Activated CD4-positive, alpha-beta T cell treated with anti-CD3 and anti-CD28 coated beads, Interleukin-2, amount 10 ng/mL, durations not matched to agents 7 days and 5 days (primary cell): Measurements from ENCODE around the gene PRKCZ. TPM values are rescaled to one million over a fixed set of nuclear protein-coding genes. Genes with fewer than 3 reads are reported as not detected.

Source experiments
- CTCF ChIA-PET: fragments of 350-600 bp; sonication (Branson Sonifier 250); formaldehyde crosslinking; loops from one replicate; lab custom pipeline; 2021; ENCODE audit warnings: antibody characterized with exemption; lab: Charles Lee
- POLR2A ChIA-PET: fragments of 350-600 bp; sonication (Branson Sonifier 250); formaldehyde crosslinking; loops from one replicate; lab custom pipeline; 2021; ENCODE audit warnings: antibody characterized with exemption; lab: Charles Lee
- DNase-seq: peaks from one replicate; pipeline ENCODE4 v3.0.0-alpha.2; 2020
- H3K27ac Mint-ChIP-seq: one replicate; pipeline ENCODE4 v1.8.0; 2021; ENCODE audit warnings: mild to moderate bottlenecking, moderate library complexity, mixed read lengths
- H3K27me3 Mint-ChIP-seq: one replicate; pipeline ENCODE4 v1.8.0; 2021; ENCODE audit warnings: mixed read lengths
- H3K36me3 Mint-ChIP-seq: one replicate; pipeline ENCODE4 v1.8.0; 2021; ENCODE audit warnings: low read depth, mixed read lengths
- H3K4me1 Mint-ChIP-seq: one replicate; pipeline ENCODE4 v1.8.0; 2021; ENCODE audit warnings: mixed read lengths
- H3K4me3 Mint-ChIP-seq: one replicate; pipeline ENCODE4 v1.8.0; 2021; ENCODE audit warnings: mild to moderate bottlenecking, moderate library complexity, mixed read lengths
- H3K9me3 Mint-ChIP-seq: one replicate; pipeline ENCODE4 v1.8.0; 2021; ENCODE audit warnings: mixed read lengths
- total RNA-seq, 2 experiments: library from RNA; stranded (reverse); gene quantifications; one replicate each; pipeline ENCODE4 v1.2.3, GENCODE V29; 2021

The PRKCZ gene
- total RNA-seq, 2 experiments from 2014 or later = 5.1 to 5.6 TPM

DNA sequence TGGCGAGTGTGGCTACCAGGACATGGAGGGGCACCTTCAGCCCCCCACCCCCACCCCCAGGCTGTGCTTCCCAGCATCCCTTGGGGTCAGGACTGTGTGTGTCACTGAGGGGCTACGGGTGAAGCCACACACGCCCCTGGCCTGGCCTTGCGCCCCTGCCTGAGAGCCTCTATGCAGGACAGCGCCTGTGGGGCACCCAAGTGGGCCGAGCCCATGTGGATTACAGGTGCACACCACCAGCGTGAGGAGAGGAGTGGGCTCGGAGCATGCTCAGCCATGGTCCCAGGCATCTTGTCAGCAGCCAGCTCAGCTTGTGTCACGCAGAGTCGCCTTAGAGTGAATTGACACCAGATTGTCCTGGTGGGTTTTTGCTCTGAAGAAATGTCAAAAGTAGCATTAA is 116.5 kb downstream of the PRKCZ start:
- Mint-ChIP-seq H3K27me3 (no peaks in the 10 kb centered on the region), H3K9me3 (peaks cover 4% of the 10 kb centered on the region), H3K27ac (no peak overlapping the region), H3K4me1 (peaks cover 6% of the 10 kb centered on the region), H3K4me3 (no peak overlapping the region), H3K36me3 (no peaks in the 10 kb centered on the region)
- DNase-seq = no peak
- POLR2A ChIA-PET = no interaction called here
- CTCF ChIA-PET = no interaction called here

DNA sequence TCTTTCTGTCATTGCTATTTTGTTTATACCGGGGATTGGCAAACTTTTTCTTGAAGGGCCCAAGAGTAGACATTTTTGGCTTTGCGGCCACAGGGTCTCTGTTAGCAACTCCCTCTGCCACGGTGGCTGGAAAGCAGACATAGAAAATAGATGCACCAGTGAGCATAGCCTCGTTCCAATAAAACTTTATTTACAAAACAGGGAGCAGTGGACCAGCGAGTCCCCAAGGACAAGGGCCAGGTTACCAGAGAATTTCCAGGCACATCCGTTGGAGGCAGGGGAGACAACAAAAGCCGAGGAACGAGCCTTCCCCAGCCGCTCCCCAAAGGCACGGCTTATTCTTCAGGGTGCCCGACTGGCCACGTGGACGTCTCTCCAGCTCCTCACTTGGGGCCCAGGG is 117.9 kb downstream of the PRKCZ start:
- H3K4me1 Mint-ChIP-seq = no peaks in the 10 kb centered on the region
- no peak for DNase-seq
- ChIA-PET POLR2A (no interaction called here), CTCF (no interaction called here)
- peaks cover 4% of the 10 kb centered on the region for H3K9me3 Mint-ChIP-seq
- H3K27ac Mint-ChIP-seq = no peak overlapping the region
- no peak overlapping the region for H3K4me3 Mint-ChIP-seq
- H3K27me3 Mint-ChIP-seq = no peaks in the 10 kb centered on the region
- no peaks in the 10 kb centered on the region for H3K36me3 Mint-ChIP-seq

DNA sequence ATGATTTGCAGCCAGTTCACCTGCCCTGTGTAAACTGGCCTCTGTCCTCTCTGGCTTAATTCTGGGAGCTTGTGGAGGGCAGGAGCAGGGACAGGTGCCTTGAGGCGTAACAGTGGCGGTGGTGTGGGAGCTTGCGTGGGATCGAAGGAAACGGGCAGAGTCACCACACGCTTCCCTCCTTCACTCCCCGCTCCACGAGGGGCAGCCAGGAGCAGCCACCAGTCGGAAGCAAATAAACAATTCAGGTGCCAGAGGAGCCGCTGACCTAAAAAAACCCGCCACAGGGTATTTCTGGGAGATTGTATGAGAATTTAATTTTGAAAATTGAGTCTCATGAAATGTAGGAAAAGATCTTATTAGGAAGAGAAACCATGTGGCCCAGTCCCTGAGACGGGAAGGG is 118.3 kb downstream of the PRKCZ start:
- Mint-ChIP-seq H3K27me3 (no peaks in the 10 kb centered on the region), H3K36me3 (no peaks in the 10 kb centered on the region), H3K27ac (no peak overlapping the region), H3K9me3 (peaks cover 4% of the 10 kb centered on the region), H3K4me3 (no peak overlapping the region), H3K4me1 (no peaks in the 10 kb centered on the region)
- CTCF ChIA-PET = no interaction called here
- DNase-seq = no peak
- POLR2A ChIA-PET = no interaction called here

DNA sequence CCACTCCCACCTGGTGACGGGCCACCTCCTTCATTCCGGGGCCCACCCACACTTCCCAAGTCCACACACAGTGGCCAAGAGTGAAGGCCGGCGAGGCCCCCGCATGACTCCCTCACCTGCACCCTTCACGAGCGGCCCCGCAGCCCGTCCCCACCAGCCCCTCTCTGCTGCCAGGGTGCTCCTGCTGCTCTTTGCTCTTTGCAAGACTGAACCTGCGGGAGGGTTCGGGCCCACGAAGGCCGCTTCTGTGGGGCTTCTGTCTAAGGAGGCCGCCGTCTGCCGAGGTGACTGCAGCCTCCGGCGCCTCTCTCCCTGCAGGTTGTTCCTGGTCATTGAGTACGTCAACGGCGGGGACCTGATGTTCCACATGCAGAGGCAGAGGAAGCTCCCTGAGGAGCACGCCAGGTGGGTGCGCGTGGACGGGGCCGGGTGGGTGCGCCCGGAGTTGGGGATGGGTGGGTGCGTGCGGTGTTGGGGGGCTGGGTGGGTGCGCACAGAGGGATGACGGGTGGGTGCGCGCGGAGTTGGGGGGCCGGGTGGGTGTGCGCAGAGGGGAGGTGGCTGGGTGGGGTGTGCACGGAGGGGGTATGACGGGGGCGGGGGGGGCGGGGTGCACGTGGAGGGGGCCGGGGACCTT is 119.1 kb downstream of the PRKCZ start:
- H3K4me1 Mint-ChIP-seq = no peaks in the 10 kb centered on the region
- H3K27me3 Mint-ChIP-seq = no peaks in the 10 kb centered on the region
- DNase-seq = no peak
- POLR2A ChIA-PET = no interaction called here
- CTCF ChIA-PET = no interaction called here
- H3K36me3 Mint-ChIP-seq = no peaks in the 10 kb centered on the region
- no peak overlapping the region for H3K4me3 Mint-ChIP-seq
- H3K27ac Mint-ChIP-seq = no peak overlapping the region
- peaks cover 4% of the 10 kb centered on the region for H3K9me3 Mint-ChIP-seq

DNA sequence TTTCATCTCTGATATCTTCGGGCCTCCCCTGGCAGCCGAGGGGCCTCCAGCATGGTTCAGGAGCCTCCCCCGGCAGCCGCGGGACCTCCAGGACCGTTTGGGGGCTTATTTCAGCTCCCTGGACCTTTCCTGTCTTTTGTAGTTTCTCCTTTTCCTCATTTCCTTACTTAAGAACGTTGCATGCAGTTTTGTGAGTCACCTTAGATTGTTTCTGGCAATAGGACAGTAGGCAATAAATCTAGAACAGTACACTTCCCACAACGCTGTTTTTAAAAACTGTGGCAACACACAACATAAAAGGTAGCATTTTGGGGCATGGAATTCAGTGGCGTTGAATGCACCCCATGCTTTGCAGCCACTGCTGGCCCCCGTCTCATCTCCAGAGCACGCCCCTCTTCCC is 120.0 kb downstream of the PRKCZ start:
- ChIA-PET POLR2A (no interaction called here), CTCF (no interaction called here)
- Mint-ChIP-seq H3K36me3 (no peaks in the 10 kb centered on the region), H3K4me1 (peaks cover 2% of the 10 kb centered on the region), H3K27me3 (no peaks in the 10 kb centered on the region), H3K27ac (no peak overlapping the region), H3K4me3 (no peak overlapping the region), H3K9me3 (no peaks in the 10 kb centered on the region)
- no peak for DNase-seq

DNA sequence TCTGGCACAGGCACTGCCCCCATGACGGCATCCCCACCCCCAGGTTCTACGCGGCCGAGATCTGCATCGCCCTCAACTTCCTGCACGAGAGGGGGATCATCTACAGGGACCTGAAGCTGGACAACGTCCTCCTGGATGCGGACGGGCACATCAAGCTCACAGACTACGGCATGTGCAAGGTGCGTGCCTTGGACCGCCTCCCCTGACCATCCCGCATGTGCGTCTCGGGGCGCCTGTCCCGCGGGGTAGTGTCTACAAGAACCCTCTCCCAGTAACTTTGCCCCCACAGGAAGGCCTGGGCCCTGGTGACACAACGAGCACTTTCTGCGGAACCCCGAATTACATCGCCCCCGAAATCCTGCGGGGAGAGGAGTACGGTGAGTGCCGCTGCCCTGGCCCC is 121.8 kb downstream of the PRKCZ start:
- CTCF ChIA-PET = no interaction called here
- DNase-seq = no peak
- POLR2A ChIA-PET = no interaction called here
- Mint-ChIP-seq H3K4me1 (peaks cover 2% of the 10 kb centered on the region), H3K27me3 (no peaks in the 10 kb centered on the region), H3K36me3 (no peaks in the 10 kb centered on the region), H3K9me3 (no peaks in the 10 kb centered on the region), H3K27ac (no peak overlapping the region), H3K4me3 (no peak overlapping the region)

DNA sequence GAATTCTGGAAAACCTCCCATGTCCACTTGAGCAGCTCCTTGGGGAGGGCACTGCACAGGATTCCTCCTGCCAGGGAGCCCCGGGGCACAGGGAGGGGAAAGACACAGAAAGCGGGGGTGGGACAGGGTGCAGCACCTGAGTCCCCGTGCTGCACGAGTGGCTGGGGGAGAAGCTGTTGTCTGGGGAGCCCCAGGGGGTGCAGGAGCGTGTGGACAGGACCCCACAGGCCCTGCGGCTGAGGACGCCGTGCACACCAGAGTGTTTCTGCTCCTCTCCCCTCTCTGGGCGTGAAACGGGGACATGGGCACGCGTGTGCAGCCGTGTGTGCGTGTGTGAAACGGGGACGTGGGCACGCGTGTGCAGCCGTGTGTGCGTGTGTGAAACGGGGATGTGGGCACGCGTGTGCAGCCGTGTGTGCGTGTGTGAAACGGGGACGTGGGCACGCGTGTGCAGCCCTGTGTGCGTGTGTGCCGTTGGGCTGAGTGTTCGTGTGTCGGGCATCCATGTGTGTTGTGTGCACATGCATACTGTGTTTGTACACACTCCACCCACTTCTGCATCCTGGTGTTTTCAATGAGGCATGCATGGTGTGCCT is 122.4 kb downstream of the PRKCZ start:
- no peaks in the 10 kb centered on the region for H3K36me3 Mint-ChIP-seq
- H3K4me1 Mint-ChIP-seq = peaks cover 2% of the 10 kb centered on the region
- ChIA-PET POLR2A (no interaction called here), CTCF (interaction anchor here (2.9 kb wide), 1 partner anchor 8 kb away, joined by 13 read pairs; no protein-coding TSS in a partner anchor)
- H3K4me3 Mint-ChIP-seq = no peak overlapping the region
- H3K27ac Mint-ChIP-seq = no peak overlapping the region
- no peak for DNase-seq
- H3K9me3 Mint-ChIP-seq = no peaks in the 10 kb centered on the region
- H3K27me3 Mint-ChIP-seq = no peaks in the 10 kb centered on the region

DNA sequence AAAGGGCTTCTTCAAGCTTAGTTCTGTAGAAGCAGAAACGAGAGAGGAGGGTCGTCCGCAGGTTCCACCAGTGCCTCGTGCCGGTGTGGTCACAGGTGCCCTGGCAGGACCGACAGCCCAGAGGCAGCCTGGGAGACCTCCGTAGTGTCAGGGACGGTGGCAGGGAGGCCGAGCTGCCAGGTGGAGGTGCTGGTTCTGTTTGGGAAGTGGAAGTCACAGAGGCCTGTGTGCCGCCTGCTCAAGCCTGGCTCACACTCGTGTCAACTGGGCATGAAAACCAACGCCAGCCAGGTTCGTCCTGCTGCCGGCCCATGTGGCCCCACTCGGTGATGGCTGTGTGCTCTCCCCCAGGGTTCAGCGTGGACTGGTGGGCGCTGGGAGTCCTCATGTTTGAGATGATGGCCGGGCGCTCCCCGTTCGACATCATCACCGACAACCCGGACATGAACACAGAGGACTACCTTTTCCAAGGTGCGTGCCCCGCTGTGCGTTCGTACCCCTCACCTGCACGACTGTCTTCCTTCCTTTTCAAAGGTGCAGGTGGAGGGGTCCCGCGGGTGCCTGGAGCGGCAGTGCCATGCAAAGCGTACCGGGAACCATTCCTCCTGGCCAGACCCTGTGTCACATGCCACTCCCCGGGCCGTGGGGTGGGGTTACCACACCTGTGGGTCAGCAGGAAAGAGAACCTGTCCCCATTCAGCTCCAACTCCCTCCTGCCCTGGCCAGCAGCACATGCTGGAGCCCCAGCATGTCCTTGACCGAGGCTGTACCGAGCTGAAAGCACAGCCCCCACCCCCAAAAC is 123.5 kb downstream of the PRKCZ start:
- DNase-seq = no peak
- no peak overlapping the region for H3K4me3 Mint-ChIP-seq
- CTCF ChIA-PET = interaction anchor here (0.9 to 2.9 kb wide), 10 partner anchors 9 to 197 kb away, joined by 3 to 13 read pairs (median 6); no protein-coding TSS in a partner anchor
- peaks cover 2% of the 10 kb centered on the region for H3K4me1 Mint-ChIP-seq
- POLR2A ChIA-PET = no interaction called here
- no peaks in the 10 kb centered on the region for H3K27me3 Mint-ChIP-seq
- no peaks in the 10 kb centered on the region for H3K9me3 Mint-ChIP-seq
- H3K27ac Mint-ChIP-seq = no peak overlapping the region
- H3K36me3 Mint-ChIP-seq = no peaks in the 10 kb centered on the region

DNA sequence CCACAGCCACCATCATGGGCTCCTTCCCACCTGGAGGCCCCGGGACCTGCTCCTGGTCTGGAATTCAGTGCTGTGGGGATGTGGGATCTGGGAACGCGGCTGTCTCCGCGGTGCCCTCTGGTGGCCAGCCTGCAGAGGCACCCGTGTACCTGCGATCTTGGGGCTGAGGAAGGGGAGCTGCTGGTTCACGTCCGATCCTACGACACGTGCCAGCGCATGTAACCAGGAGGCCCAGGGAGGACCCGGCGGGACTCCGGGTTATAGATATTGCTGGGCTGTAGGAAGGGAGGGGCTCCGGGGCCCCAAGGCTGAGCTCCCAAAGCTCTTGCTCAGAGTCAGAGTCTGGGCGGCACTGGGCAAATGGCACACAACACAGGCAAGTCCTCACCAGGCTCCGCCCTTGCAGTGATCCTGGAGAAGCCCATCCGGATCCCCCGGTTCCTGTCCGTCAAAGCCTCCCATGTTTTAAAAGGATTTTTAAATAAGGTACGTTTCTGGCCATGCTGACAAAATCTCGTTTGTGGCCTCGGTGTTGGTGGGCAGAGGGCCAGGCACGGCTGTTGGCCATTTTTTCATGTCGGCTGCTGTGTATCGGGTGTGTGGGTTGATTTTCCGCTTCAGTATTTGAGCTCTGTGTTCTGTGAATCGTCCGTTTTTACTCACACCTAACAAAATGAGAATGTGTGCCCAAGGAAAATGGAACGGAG is 124.3 kb downstream of the PRKCZ start:
- ChIA-PET POLR2A (no interaction called here), CTCF (interaction anchor here (0.7 to 2.9 kb wide), 13 partner anchors 8 to 196 kb away, joined by 3 to 13 read pairs (median 4); partner anchors contain the start of gene FAAP20)
- H3K27ac Mint-ChIP-seq = no peak overlapping the region
- H3K27me3 Mint-ChIP-seq = no peaks in the 10 kb centered on the region
- peak; percentile 37 for DNase-seq
- no peaks in the 10 kb centered on the region for H3K36me3 Mint-ChIP-seq
- no peaks in the 10 kb centered on the region for H3K9me3 Mint-ChIP-seq
- peaks cover 2% of the 10 kb centered on the region for H3K4me1 Mint-ChIP-seq
- no peak overlapping the region for H3K4me3 Mint-ChIP-seq

DNA sequence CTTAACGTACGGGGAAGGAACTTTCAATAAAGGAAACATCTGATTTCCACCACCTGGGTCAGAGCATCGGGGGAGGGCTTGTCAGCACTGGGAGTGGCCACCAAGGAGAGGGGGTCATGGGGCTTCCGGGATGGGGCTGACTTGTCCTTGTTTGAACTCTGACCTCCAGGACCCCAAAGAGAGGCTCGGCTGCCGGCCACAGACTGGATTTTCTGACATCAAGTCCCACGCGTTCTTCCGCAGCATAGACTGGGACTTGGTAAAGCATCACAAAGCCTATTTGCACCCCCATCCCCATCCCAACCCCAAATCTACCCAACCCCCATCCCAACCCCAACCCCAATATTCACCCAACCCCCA is 124.8 kb downstream of the PRKCZ start:
- no peaks in the 10 kb centered on the region for H3K36me3 Mint-ChIP-seq
- no peaks in the 10 kb centered on the region for H3K27me3 Mint-ChIP-seq
- no peaks in the 10 kb centered on the region for H3K9me3 Mint-ChIP-seq
- H3K27ac Mint-ChIP-seq = no peak overlapping the region
- no peak for DNase-seq
- CTCF ChIA-PET = interaction anchor here (0.7 to 2.9 kb wide), 9 partner anchors 10 to 116 kb away, joined by 3 to 13 read pairs (median 4); partner anchors contain the start of gene FAAP20
- H3K4me1 Mint-ChIP-seq = peaks cover 2% of the 10 kb centered on the region
- POLR2A ChIA-PET = no interaction called here
- no peak overlapping the region for H3K4me3 Mint-ChIP-seq

DNA sequence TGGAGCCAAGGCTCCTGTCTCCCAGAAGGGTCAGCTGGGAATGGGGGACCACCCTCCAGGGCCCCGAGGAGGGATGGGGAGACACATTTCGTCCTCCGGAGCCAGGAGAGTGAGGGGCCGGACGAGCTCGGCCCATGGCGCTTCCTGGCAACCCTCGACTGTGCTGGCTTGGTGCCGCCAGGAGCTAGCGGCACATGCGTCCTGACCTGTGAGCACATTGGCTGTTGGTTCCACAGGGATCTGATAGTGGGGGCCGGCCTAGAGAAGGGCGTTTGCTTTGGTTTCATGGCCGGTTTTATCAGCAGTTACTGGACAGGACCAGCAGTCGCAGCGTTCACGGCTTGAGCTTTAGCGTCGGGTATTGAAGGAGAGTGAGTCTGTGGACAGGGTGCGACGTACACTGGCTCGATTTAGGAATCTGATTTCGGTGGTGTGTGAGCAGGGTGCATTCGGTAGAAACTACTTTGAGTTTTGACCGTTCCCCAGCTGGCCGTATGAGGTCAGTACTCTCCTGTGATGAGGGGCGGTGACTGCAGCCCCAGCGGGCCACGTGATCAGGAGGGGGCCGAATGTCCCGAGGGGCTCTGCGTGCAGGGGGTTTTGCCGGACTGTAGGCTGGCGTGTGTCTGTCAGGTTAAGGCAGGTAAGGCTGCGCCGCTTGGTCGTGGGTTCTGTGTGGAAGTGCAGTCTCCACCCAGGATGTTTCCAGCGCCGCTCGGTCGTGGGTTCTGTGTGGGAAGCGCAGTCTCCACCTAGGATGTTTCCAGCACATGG is 125.7 kb downstream of the PRKCZ start:
- no peaks in the 10 kb centered on the region for H3K27me3 Mint-ChIP-seq
- H3K9me3 Mint-ChIP-seq = no peaks in the 10 kb centered on the region
- peaks cover 2% of the 10 kb centered on the region for H3K4me1 Mint-ChIP-seq
- no peak overlapping the region for H3K4me3 Mint-ChIP-seq
- ChIA-PET CTCF (interaction anchor here (2.1 to 2.9 kb wide), 2 partner anchors 11 to 26 kb away, joined by 10 to 13 read pairs; no protein-coding TSS in a partner anchor), POLR2A (no interaction called here)
- no peaks in the 10 kb centered on the region for H3K36me3 Mint-ChIP-seq
- DNase-seq = no peak
- no peak overlapping the region for H3K27ac Mint-ChIP-seq

DNA sequence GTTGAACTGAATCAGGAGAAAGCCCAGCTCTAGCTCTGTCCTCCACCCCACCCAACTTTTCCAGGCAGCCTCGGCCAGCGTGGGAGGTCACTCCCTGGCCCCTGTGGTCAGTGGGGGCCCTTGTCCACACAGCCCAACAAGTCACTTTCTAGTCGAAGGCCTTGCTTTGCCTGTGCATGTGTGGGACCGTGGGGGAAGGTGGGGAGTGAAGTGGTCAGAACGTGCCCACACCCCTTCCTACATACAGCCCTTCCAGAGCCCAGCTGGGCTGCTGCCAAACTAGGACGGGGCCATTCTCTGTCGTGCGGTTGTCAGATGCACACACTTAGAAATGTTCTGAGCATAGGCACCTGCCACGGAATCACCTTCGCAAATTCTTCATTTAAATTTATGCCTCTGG is 126.4 kb downstream of the PRKCZ start:
- CTCF ChIA-PET = no interaction called here
- POLR2A ChIA-PET = no interaction called here

More for the DNA sequence above, 126.4 kb downstream of the PRKCZ start:
- Mint-ChIP-seq H3K27me3 (no peaks in the 10 kb centered on the region), H3K27ac (no peak overlapping the region), H3K9me3 (no peaks in the 10 kb centered on the region), H3K36me3 (no peaks in the 10 kb centered on the region), H3K4me1 (peaks cover 2% of the 10 kb centered on the region), H3K4me3 (no peak overlapping the region)
- no peak for DNase-seq
